Thyroid gland (tissue), 4 donors: ENCODE data around the gene XRCC6.

Experiments
- CTCF ChIP-seq, 6 experiments: fragments of 200-600 bp in 3 of 6; fragments of 450-650 bp in 3 of 6; sonication (generic) in 3 of 6; IDR thresholded peaks; one replicate each; pipeline ENCODE4 v1.5.1; 2016 to 2019; ENCODE audit warnings: antibody characterized with exemption in 6 of 6, mild to moderate bottlenecking in 2 of 6, inconsistent platforms in 1 of 6, moderate library complexity in 1 of 6
- POLR2A ChIP-seq, 2 donors: fragments of 450-650 bp; IDR thresholded peaks; one replicate each; pipeline ENCODE4 v1.6.1; 2017; ENCODE audit warnings: antibody characterized with exemption in 2 of 2, mild to moderate bottlenecking in 2 of 2, moderate library complexity in 1 of 2

- TF ChIP-seq CTCF (IDR thresholded peaks at IDR 0.05), result no peak
- no peak for TF ChIP-seq POLR2A (IDR thresholded peaks at IDR 0.05)
Observed at GRCh38 chr22:41656556-41656955, 35.5 kb downstream of the XRCC6 start.
